Thyroid gland (tissue), 4 donors: ENCODE data around the gene FCGBP. TPM values are rescaled to one million over a fixed set of nuclear protein-coding genes. Genes with fewer than 3 reads are reported as not detected.

Experiments used
- DNase-seq, 2 donors: peaks; one replicate each; pipeline ENCODE4 v3.0.0-alpha.2; 2019
- H3K27ac ChIP-seq, 3 donors: fragments of 200-600 bp; sonication (generic); 1 replicate in 2 of 3; 2 replicates in 1 of 3; pipeline ENCODE4 v1.5.1; 2016 to 2019; ENCODE audit warnings: mild to moderate bottlenecking in 1 of 3, moderate library complexity in 1 of 3
- H3K27me3 ChIP-seq: fragments of 200-600 bp; sonication (generic); one replicate; pipeline ENCODE4 v1.5.1; 2019
- H3K36me3 ChIP-seq, 2 donors: fragments of 200-600 bp; sonication (generic); one replicate each; pipeline ENCODE4 v1.5.1; 2016 to 2019
- H3K4me1 ChIP-seq, 2 donors: fragments of 200-600 bp; sonication (generic); one replicate each; pipeline ENCODE4 v1.5.1; 2017 to 2019
- H3K4me3 ChIP-seq, 3 donors: fragments of 200-600 bp; sonication (generic); replicated peaks in 1 of 3; 1 replicate in 2 of 3; 2 replicates in 1 of 3; pipeline ENCODE4 v1.5.1; 2016; ENCODE audit warnings: mild to moderate bottlenecking in 1 of 3
- H3K9me3 ChIP-seq: fragments of 200-600 bp; sonication (generic); one replicate; pipeline ENCODE4 v1.5.1; 2017
- CTCF ChIP-seq, 6 experiments: fragments of 200-600 bp in 3 of 6; fragments of 450-650 bp in 3 of 6; sonication (generic) in 3 of 6; IDR thresholded peaks; one replicate each; pipeline ENCODE4 v1.5.1; 2016 to 2019; ENCODE audit warnings: antibody characterized with exemption in 6 of 6, mild to moderate bottlenecking in 2 of 6, inconsistent platforms in 1 of 6, moderate library complexity in 1 of 6
- POLR2A ChIP-seq, 2 donors: fragments of 450-650 bp; IDR thresholded peaks; one replicate each; pipeline ENCODE4 v1.6.1; 2017; ENCODE audit warnings: antibody characterized with exemption in 2 of 2, mild to moderate bottlenecking in 2 of 2, moderate library complexity in 1 of 2
- WGBS, 2 donors: methylation state at CpG; one replicate each; pipeline ENCODE4 v1.1.5; 2017; 5-methylcytosine and 5-hydroxymethylcytosine counted together
- intact Hi-C: fragments of 100-400 bp; cut with DNase I; formaldehyde crosslinking; loops from one replicate; pipeline ENCODE4 v1.15.1; 2023
- total RNA-seq, 4 donors: library from RNA; depleted of rRNA; stranded (reverse); fragments of >200 nt; gene quantifications; one replicate each; pipeline ENCODE4 v1.2.3, GENCODE V29; 2016

Gene FCGBP
- total RNA-seq, 4 donors from 2014 or later = 213 to 975 (median 755) TPM

GRCh38 chr19:39915101-39915847, 19.2 kb downstream of the FCGBP start:
- Histone ChIP-seq H3K27ac (no peak overlapping the region), H3K27me3 (no peaks in the 10 kb centered on the region), H3K4me1 (no peaks in the 10 kb centered on the region), H3K36me3 (no peaks in the 10 kb centered on the region), H3K4me3 (no peak overlapping the region), H3K9me3 (no peaks in the 10 kb centered on the region)
- intact Hi-C loops = no loop called here
- TF ChIP-seq POLR2A (IDR thresholded peaks at IDR 0.05) (no peak), CTCF (IDR thresholded peaks at IDR 0.05) (no peak)
- WGBS, 2 donors = 64 to 65% methylated on average over 14 to 45 of the region's 71 CpGs
- peak; percentile 30 to 38 for DNase-seq

- Histone ChIP-seq H3K36me3 (no peaks in the 10 kb centered on the region), H3K4me1 (no peaks in the 10 kb centered on the region), H3K4me3 (no peak overlapping the region), H3K27me3 (no peaks in the 10 kb centered on the region), H3K9me3 (no peaks in the 10 kb centered on the region), H3K27ac (no peak overlapping the region)
- no peak for DNase-seq
- whole genome bisulfite sequencing, 2 donors = 92 to 98% methylated on average over 9 to 18 of the region's 20 CpGs
- intact Hi-C loops = no loop called here
- no peak for TF ChIP-seq CTCF (IDR thresholded peaks at IDR 0.05)
- TF ChIP-seq POLR2A (IDR thresholded peaks at IDR 0.05) = no peak
These were observed 20.6 kb downstream of the FCGBP start for GRCh38 chr19:39913682-39914333.

GRCh38 chr19:39908803-39909202, 25.6 kb downstream of the FCGBP start:
- WGBS, 2 donors = 83 to 88% methylated on average over 6 of the region's 6 CpGs
- H3K4me1 ChIP-seq = no peaks in the 10 kb centered on the region

GRCh38 chr19:39906820-39907611, 27.4 kb downstream of the FCGBP start:
- H3K27ac ChIP-seq = no peak overlapping the region
- H3K36me3 ChIP-seq = no peaks in the 10 kb centered on the region
- H3K9me3 ChIP-seq = no peaks in the 10 kb centered on the region
- WGBS, 2 donors = 89 to 92% methylated on average over 5 of the region's 5 CpGs
- H3K4me3 ChIP-seq = no peak overlapping the region
- DNase-seq = no peak
- no peak for TF ChIP-seq CTCF (IDR thresholded peaks at IDR 0.05)
- TF ChIP-seq POLR2A (IDR thresholded peaks at IDR 0.05) = no peak
- no peaks in the 10 kb centered on the region for H3K4me1 ChIP-seq
- H3K27me3 ChIP-seq = no peaks in the 10 kb centered on the region
- intact Hi-C loops = no loop called here

More at GRCh38 chr19:39908803-39909202, 25.6 kb downstream of the FCGBP start:
- no peak overlapping the region for H3K27ac ChIP-seq
- no peaks in the 10 kb centered on the region for H3K27me3 ChIP-seq
- intact Hi-C loops = no loop called here
- H3K4me3 ChIP-seq = no peak overlapping the region
- no peaks in the 10 kb centered on the region for H3K9me3 ChIP-seq
- no peaks in the 10 kb centered on the region for H3K36me3 ChIP-seq
- DNase-seq = no peak
- TF ChIP-seq POLR2A (IDR thresholded peaks at IDR 0.05) = no peak
- no peak for TF ChIP-seq CTCF (IDR thresholded peaks at IDR 0.05)
